AML-193 (cell line): ENCODE measurements around the gene NDUFS4.
"Not testable (repeated sequence)": the region's sequence is repeated elsewhere in the genome, so short reads cannot be mapped to it uniquely, and the experiment has no call there.

ENCODE experiments used
- DNase-seq, 2 experiments: peaks; one replicate each; lab custom pipeline; 2025; lab: John Stamatoyannopoulos, UW

Gene NDUFS4

DNA sequence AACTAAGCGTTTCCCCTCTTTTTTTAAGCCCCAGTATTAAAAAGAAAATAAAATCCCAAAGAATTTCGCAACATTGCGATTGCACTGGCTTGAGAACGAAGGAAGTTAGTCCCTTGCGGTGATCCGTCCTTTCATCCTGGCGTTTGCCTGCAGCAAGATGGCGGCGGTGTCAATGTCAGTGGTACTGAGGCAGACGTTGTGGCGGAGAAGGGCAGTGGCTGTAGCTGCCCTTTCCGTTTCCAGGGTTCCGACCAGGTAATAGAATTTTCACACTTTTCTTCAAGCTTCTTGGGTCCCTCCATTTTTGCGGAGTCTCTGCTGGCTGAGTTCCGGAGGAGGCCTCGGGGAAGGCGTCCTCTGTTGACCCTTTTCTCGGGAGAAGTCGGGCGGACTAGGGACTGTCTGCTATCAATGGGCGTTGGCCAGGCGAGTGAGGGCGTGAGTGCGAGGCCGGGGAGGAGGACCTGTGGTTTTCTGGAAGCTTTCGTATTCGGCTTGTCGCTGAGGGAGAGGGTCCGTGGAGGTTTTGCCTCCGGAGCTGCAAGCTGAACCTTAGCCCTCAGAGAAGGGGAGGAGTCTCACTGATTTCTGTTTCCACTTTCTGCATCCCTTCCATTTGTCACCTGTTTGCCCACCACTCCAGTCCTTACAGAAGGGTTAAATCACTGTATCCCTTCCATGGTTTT, at the start of gene NDUFS4:
TSS of gene NDUFS4 (plus strand) at position 134 of the 686 bp plus-strand sequence. CDS start at position 158, 24 bp downstream.
- peak; percentile 76 to 78 for DNase-seq

DNA sequence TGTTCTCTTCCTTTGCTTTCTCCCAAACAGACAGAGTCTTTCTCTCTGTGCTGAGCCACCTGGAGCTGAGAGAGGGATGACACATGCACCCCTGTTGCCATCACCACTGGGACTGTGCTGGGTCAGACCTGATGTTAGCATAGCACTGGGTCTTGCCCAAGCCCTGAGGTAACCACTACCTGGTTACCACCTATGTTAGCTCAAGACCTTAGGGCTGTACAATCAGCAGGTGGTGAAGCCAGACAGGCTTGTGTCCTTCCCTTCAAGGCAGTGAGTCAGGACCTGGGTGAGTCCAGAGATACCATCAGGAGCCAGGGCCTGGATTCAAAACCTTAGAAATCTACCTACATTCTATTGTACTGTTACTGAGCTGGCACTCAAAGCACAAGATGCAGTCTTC, 47.9 kb upstream of the NDUFS4 start:
- no peak for DNase-seq

DNA sequence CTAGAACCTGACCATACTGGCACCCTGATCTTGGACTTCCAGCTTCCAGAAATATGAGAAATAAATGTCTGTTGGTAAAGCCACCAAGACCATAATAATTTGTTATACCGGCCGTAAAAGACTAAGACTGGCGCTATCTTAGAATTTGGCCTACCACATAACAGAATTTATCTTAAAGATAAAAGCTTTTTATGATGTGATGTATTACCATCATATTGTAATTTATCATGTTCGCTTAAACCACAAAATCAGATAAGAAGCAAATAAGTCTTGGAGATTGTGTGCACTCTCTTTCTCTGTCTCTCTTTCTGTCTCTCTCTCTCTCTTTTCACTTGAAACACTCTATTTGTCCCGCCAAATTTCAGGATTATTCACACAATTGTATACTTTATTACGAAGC, 44.5 kb upstream of the NDUFS4 start:
- DNase-seq: no peak

DNA sequence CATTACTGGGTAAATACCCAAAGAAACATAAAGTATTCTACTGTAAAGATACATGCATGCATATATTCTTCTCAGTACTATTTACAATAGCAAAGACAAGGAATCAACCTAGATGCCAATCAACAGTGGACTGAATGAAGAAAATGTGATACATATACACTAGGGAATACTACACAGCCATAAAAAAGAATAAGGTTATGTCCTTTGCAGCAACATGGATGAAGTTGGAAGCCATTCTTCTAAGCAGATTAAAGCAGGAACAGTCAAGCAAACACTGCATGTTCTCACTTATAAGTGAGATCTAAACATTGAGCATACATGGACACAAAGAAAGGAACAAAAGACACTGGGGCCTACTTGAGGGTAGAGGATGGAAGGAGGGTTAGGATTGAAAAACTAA, 39.6 kb upstream of the NDUFS4 start:
- DNase-seq: no peak

DNA sequence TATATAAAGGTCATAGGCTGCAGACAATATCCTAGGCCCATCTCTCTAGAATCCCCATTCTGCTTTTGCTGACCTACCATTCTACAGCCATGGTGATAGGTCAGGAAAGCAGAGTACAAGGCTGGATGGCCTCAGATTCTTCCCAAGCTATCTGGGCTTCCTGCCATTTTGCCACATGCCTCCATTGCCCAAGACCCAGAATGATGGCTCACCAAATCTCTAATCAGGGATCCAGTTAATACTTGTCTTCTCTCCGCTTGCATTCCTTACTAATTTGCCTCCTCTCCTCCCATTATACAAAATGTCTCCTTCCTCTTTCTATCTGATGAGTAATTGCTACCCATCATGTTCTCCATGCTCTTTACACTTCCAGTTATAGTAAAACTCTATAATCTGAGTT, 22.7 kb upstream of the NDUFS4 start:
- DNase-seq: no peak

DNA sequence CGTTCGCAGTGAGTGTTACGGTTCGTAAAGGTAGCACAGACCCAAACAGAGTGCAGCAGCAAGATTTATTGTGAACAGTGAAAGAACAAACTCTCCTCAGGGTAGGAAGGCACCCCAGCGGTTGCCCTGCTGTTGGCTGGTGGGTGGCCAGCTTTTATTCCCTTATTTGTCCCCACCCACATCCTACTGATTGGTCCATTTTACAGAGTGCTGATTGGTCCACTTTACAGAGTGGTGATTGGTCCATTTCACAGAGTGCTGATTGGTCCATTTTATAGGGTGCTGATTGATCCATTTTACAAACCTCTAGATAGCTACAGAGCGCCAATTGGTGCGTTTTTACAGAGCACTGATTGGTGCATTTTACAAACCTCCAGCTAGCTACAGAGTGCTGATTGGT, 19.7 kb upstream of the NDUFS4 start:
- not testable (repeated sequence) for DNase-seq

DNA sequence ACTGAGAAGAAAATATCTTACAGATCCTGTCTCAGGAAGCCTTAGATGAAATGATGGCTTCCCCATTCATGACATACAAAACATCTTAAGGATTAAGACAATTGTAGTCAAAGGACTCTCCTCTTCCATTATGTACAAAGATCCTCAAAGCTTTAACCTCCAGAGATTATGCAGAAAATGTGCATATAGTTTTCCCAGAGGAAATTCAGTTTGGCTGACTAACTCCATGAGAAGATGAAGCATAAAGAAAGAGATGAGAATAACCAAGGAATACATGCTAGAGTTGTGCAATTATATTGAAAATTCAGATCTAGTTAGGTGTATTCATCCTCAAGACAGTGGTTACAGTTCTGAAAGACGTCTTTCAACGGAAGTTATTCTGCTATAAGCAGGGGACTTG, 18.6 kb upstream of the NDUFS4 start:
- no peak for DNase-seq

DNA sequence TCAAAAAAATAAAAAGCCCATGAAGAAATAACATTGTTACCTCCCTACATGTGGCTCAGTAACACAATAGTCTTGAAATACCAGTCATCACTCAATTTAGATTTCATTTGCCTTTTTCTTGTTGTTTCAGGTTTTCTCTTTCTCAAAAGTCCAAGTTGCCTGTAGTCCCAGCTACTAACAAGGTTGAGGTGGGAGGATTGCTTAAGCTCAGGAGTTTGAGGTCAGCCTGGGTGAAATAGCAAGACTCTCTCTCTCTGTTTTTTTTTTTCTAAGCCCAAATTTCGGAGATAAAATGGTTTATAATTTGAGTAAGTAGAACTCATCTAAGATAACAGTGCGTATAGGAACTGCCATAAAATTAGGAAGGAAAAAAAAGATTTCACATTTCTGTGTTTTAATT, 17.5 kb upstream of the NDUFS4 start:
- DNase-seq: no peak

DNA sequence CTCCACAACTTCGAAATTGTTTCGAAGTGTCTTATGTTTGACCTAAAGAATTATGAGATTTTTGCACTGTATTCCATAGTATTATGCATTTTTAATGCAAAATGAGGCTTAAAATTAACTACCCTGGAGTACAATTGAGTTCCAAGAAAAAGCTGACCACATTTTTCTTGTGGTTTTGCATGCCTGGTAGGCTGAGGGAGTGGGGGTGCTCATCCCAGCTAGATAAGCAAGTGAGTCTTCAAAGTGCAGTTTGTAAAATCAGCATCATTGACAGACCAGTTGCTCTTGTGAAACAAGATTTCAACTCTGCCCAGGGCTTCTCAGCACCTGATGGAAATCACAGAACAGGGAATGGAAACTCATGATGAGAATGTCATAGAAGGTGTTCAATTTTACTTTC, 17.0 kb upstream of the NDUFS4 start:
- peak; percentile 25 to 27 for DNase-seq

DNA sequence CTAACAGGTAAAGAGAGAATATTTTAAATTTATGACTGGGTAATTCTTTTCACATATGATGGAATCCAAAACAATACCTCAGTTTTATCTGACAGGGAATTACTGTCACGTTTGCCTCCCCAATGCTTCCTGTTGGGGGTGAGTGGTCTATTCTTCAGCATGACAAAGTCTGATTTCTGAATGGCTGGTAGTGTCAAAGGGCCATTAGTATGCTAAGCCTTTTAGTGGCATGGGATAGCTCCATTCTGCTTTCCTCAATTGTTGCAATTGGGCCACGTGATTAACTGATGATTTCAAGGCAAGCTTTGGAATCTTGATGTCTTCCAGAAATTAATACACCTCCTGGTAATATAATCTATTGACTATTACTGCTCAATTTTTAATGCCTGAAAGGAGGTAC, 14.7 kb upstream of the NDUFS4 start:
- DNase-seq: no peak

DNA sequence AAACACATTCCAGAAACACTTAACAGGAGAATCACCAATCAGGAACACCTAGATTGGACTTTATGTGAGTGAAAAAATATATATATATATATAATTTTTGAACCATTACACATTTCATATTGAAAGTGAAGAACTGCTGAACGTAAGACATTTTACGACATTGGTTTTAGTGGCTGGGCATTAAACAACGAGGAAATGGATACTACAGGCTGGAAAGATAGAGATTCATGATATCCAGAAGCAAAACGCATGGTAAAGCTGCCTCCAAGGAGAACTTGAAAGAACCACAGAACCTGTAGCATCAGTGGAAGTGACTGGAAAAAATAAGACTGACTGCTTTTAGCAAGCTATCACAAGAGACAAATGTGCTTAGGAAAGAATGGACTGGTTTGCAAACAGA, 13.2 kb upstream of the NDUFS4 start:
- no peak for DNase-seq

DNA sequence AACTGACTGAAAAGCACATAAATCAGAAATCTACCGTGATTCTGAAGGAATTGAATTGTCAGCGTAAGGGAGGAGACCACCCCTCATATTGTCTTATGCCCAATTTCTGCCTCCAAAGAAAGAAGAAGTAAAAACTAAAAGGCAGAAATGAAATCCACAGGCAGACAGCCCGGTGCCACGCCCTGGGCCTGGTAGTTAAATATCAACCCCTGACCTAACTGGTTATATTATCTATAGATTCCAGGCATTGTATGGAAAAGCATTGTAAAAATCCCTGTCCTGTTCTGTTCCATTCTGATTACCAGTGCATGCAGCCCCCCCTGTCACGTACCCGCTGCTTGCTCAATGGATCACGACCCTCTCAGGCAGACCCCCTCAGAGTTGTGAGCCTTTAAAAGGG, 11.9 kb upstream of the NDUFS4 start:
- not testable (repeated sequence) for DNase-seq

DNA sequence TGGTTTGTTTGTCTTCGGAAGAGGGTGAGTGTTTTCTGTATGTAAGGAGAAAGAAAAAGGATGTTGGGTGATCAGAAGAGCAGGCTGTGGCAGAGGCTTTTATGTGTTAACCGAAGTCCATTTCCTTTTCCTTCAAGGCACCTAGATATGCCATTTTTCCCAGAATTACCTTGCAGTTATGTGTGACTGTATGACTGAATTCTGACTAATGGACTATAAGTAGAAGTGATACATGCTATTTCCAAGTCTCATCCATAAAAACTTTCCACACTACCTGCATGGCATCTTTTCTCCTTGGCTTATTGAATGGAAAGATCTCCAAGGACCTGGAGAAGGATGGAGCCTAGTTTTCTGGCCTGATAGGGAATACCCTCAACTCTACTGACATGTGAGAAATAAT, 10.6 kb upstream of the NDUFS4 start:
- DNase-seq: no peak

DNA sequence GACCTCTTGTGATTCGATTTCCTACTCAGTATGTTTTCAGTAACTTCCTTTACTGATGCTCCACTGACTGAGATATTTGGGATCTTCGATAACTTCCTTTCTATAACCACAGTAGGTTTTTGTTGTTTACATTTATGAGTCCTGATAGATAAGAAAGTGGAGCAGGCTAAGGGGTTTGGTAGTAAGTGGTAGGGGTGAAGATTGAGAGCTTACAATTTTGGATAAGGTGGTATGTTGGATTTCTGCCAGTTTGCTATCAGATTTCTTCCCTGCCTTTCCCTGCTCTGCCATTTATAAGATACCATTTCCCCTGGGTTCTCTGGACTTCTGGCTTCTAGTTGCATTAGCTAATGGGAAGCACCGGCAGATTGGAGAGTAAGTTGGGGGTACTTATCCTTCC, 7.9 kb upstream of the NDUFS4 start:
- no peak for DNase-seq

DNA sequence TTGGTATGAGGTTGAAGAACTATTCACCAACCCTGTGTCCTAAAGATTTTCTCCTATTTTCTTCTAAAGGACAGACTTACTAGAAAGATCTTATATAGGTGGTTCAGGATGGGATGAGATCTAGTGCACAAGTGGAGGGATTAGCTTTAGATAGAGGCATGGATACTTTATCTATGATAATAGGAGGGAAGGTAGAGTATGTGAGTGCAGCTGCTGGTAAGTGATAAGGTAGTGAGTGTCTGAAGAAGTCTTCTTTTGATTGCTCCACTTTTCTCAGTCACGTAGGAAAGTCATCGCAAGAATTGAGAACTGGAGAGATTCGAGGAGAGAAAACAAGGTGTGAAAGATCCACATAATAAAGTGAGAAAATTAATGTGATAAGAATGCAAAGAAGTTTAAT, 6.0 kb upstream of the NDUFS4 start:
- DNase-seq: no peak

DNA sequence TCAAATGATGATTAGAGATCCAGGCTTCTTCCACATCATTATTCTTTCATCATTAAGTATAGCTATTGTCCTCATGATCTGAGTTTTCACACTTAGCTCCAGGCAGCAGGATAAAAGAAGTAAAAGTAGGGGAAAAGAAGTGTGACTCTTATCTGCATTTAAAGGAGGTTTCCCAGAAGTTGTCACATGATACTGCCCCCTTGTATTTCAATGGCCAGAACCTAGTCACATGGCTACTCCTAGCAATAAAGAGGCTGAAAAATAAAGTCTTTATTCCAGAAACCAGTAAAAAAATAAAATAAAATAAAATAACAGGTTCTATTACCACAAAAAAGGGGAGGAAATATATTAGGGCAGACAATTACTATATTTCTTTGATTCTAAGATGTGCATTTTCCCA, 5.3 kb upstream of the NDUFS4 start:
- DNase-seq: no peak

DNA sequence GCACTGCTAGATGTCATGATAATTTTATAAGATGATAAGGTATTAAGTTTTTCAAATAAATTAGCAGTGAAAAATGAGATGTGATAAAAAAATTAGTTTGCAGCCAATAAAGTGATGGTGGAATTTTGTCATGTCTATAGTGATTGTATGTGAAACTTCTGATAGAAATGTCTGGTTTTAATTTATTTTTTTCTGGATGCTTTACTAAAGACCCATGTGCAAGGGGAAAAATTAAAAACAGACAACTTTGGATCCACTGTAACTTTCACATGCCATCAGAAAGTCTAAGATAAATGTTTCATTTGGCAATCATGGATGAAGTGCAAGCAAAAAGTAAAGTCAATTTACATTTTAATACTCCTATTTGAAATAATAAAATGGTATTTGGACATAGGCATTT, 4.4 kb upstream of the NDUFS4 start:
- DNase-seq: no peak

DNA sequence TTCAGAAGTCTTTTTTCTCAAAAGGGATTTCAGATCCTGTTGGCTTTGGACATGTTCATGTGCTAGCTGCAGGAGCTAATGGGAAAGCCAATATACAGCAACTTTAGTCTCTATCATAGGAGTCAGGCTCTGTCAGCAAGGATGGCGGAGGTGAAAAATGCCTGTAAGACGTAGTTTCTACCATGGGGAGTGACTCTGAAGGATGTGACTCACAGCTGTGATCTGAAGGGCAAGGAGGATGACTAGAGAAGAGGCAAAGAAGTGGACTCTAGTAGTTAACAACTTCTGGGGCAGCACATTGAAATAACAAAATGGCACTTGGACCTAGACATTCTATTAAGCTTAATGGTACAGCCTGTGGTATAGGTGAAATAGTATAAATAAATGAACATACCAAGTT, 3.1 kb upstream of the NDUFS4 start:
- DNase-seq: no peak

DNA sequence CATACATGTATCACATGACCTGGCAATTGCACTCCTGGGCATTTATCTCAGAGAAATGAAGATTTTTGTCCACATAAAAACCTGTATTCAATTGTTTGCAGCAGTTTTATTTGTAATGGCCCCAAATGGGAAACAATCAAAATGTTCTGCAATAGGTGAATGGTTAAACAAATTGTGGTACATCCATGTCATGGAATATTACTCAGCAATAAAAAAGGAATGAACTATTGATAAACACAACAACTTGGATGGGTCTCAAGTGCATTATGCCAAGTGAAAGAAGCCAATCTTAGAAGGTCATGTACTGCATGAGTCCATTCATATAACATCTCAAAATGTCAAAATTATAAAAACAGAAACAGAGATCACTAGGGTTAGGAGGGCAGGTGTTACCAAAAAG, 1.5 kb upstream of the NDUFS4 start:
- no peak for DNase-seq

DNA sequence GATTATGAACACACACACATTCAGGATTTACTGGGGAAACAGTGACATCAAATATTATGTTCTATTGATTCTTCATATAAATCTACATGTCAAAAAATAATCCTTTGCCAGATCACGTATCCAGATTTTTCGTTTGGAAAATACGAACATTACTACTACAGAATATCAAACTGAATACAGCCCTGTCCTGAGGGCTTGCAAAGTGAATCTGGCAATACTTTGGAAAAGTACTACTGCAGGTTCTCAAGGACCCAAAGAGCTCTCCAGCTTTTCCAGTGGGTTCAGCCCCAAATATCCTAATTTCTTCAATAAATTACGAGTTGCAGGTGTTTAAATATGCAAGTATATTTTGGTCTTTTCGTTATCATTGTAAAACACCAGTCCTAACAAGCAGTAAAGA, 411 bp upstream of the NDUFS4 start:
- DNase-seq: no peak

DNA sequence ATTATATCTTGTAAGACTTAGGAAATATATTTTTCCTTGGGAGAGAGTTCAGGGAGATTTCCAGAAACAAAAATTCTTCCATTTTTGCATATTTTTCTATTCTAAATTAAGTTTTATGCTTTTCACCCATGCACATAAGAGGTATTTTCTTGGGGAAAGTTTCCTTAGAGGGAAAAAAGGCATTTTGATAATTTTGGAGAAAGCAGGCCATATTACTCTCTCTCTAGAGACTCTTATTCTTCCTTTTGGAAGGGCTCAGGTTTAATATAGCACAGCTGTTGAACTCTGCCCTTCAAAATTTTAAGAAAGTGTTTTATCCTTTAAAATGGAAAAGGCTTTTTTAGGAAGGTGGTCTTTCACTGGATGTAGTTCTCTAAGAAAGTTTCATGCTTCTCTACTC, 8.0 kb downstream of the NDUFS4 start:
- DNase-seq: no peak

DNA sequence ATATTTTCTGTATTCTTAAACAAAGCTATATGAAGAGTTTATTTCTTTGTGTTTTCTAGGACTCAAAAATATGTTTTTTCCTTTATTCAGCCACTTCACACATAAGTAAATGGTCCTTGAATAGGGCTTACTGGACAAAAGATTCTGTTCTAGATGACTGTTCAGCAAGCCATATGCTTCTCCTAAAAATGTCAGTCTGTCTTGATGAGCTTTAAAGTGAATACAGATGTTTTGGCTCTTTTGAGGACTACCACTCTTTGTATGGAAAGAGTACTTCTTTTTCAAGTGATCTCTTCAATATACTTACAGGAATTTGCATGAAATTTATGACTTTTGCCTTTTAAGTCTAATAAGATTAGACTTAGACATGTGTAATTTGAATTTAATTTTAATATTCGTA, 8.4 kb downstream of the NDUFS4 start:
- DNase-seq: no peak

DNA sequence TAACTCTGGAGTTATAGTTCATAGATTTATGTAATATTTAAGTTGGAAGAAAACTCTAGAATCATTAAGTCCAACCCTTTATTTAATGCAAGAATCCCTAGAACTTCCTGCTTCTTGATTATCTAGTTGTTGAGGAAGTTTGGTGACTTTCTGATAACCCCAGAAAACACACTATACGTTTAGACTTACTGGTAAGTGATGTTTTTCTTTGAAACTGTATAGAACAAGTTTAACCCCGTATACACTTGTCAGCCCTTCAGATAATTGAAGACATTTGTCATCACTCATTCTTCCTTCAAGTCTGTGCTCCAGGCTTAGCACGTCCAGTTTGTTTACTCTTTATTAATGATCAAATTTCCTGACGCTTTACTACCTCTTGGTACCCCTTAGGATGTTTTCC, 9.0 kb downstream of the NDUFS4 start:
- no peak for DNase-seq

DNA sequence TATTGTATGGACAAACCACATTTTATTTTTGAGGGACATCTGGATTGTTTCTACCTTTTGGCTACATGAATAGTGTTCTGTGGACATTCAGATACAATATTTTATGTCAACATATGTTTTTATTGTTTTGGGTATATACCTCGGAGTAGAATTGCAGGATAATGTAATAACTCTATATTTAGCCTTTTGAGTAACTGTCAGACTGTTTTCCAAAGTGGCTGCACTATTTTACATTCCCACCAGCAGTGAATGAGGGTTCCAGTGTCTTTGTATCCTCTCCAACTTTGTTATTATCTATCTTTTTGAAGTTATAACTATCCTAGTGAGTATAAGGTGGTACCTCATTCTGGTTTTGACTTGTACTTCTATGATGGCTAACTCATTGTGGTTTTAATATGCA, 11.0 kb downstream of the NDUFS4 start:
- no peak for DNase-seq

DNA sequence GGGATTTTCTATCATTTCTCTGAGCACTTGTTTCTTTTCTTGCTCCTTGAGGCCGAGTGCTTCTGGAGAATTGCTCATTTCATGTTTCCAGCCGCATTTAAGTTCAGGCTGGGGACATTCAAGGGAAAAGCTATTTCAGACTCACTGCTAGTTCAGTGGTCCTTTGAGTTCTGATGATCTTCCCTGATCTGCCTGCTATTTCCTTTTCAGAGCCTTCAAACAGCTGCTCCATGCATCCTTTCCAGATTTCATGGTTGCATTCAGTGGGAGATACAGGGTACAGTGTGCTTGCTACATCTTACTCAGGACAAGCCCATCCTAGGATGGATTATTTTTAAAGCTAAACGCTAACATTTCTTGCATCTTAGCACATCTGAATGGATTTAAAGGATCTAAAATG, 14.7 kb downstream of the NDUFS4 start:
- DNase-seq: no peak
